ENCODE results near the gene GRID1. TPM values are rescaled to one million over a fixed set of nuclear protein-coding genes. Genes with fewer than 3 reads are reported as not detected.

GRID1 gene
- polyA plus RNA-seq, 1 of the 3 experiments (the other 2 are of a cell fraction): 0.13 TPM

DNA sequence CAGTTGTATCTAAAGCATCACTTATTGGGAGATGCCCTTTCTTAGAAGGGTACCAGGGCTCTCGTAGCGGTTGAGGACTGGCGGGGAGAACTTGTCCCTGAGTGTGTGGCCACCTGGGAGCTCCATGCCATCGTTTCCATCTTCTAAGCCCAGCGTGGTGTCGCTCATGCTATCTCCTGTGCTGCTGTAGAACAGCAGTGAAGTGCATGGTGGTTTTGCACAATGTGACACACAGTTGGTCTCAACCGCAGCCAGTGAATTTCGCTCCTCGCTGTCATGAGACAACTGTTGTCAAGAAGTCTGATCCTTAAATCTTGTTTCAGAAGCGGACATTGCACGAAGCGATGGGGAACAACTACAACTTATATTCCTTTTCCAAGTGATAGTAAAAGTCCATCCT, 283.4 kb downstream of the GRID1 start (continued):
- no peak for TF ChIP-seq FOSL2 (IDR thresholded peaks at IDR 0.05; ENCODE audit: borderline replicate concordance, low read depth)
- TF ChIP-seq, protein P1, sequence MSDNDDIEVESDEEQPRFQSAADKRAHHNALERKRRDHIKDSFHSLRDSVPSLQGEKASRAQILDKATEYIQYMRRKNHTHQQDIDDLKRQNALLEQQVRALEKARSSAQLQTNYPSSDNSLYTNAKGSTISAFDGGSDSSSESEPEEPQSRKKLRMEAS (IDR thresholded peaks at IDR 0.05; ENCODE audit: low read depth): no peak
- TF ChIP-seq GATA2 (CRISPR knock-in tag; IDR thresholded peaks at IDR 0.05): no peak
- TF ChIP-seq RFX5 (IDR thresholded peaks at IDR 0.05; ENCODE audit: low read length): no peak
- TF ChIP-seq, protein P2, sequence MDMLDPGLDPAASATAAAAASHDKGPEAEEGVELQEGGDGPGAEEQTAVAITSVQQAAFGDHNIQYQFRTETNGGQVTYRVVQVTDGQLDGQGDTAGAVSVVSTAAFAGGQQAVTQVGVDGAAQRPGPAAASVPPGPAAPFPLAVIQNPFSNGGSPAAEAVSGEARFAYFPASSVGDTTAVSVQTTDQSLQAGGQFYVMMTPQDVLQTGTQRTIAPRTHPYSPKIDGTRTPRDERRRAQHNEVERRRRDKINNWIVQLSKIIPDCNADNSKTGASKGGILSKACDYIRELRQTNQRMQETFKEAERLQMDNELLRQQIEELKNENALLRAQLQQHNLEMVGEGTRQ (IDR thresholded peaks at IDR 0.05; ENCODE audit: borderline replicate concordance, low read depth, low read length): no peak
- TF ChIP-seq CHD2 (IDR thresholded peaks at IDR 0.05; ENCODE audit: low read length, partially characterized antibody): no peak

DNA sequence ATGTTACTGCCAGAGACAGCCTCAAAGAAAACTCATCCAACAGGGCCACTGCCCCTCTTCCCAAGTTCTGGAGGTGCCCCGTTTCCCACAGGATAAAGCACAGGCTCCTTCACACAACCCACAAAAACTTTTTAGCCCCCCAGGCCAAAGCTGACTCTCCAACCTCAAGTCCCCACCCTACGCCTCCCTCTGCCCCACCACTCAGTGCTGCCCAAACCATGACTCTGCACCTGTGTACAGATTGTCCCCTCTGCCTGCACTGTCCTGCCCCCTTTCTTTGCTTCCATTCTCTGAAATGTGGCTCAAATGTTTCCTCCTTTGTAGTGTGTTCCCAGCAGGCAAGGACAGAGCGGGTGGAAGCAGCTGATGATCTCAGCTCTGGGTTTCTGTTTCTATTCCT, 284.0 kb downstream of the GRID1 start:
- H3K79me2 ChIP-seq (ENCODE audit: insufficient read depth): no peaks in the 10 kb centered on the region

More for the DNA sequence above, 284.0 kb downstream of the GRID1 start:
- Histone ChIP-seq H4K20me1 (ENCODE audit: insufficient read depth) (no peaks in the 10 kb centered on the region), H3K9ac (no peak overlapping the region), H3K36me3 (replicated peaks in 1 of 2; ENCODE audit: control insufficient read depth in 1 of 2, insufficient read depth in 2 of 2, low read length in 1 of 2) (no peaks in the 10 kb centered on the region), H3K4me3 (ENCODE audit: low read depth in 2 of 2, low read length in 1 of 2) (no peak overlapping the region), H3K9me2 (no peaks in the 10 kb centered on the region), H3K27ac (ENCODE audit: low read depth in 2 of 2, low read length in 1 of 2) (no peak overlapping the region), H3K9me3 (no peaks in the 10 kb centered on the region), H3K4me1 (ENCODE audit: control insufficient read depth in 1 of 2, insufficient read depth in 2 of 2, low read depth in 1 of 2, low read length in 1 of 2) (no peaks in the 10 kb centered on the region; a peak in 1 of 4 replicates), H3K27me3 (ENCODE audit: insufficient read depth) (no peaks in the 10 kb centered on the region), H3F3A (replicated peaks; ENCODE audit: insufficient read depth) (no peaks in the 10 kb centered on the region), H2AFZ (ENCODE audit: low read depth) (no peak overlapping the region), H3K4me2 (no peak overlapping the region)
- 19% methylated on average over 3 of the region's 3 CpGs for WGBS (ENCODE audit: low lambda C conversion rate)
- CTCF ChIA-PET: no interaction called here
- POLR2A ChIA-PET: no interaction called here
- TF ChIP-seq, protein P3, sequence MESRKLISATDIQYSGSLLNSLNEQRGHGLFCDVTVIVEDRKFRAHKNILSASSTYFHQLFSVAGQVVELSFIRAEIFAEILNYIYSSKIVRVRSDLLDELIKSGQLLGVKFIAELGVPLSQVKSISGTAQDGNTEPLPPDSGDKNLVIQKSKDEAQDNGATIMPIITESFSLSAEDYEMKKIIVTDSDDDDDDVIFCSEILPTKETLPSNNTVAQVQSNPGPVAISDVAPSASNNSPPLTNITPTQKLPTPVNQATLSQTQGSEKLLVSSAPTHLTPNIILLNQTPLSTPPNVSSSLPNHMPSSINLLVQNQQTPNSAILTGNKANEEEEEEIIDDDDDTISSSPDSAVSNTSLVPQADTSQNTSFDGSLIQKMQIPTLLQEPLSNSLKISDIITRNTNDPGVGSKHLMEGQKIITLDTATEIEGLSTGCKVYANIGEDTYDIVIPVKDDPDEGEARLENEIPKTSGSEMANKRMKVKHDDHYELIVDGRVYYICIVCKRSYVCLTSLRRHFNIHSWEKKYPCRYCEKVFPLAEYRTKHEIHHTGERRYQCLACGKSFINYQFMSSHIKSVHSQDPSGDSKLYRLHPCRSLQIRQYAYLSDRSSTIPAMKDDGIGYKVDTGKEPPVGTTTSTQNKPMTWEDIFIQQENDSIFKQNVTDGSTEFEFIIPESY (IDR thresholded peaks at IDR 0.05; ENCODE audit: borderline replicate concordance, low read depth): no peak
- no peak for TF ChIP-seq CHD2 (IDR thresholded peaks at IDR 0.05; ENCODE audit: low read length, partially characterized antibody)
- no peak for TF ChIP-seq NRF1 (IDR thresholded peaks at IDR 0.05; ENCODE audit: low read depth, low read length)
- TF ChIP-seq RFX5 (IDR thresholded peaks at IDR 0.05; ENCODE audit: low read length): no peak
- no peak for TF ChIP-seq ELF1 (IDR thresholded peaks at IDR 0.05)
- no peak for TF ChIP-seq TEAD4 (IDR thresholded peaks at IDR 0.05; ENCODE audit: borderline replicate concordance, insufficient read depth)
- no peak for TF ChIP-seq MXI1 (IDR thresholded peaks at IDR 0.05; ENCODE audit: low read depth, low read length)
- no peak for TF ChIP-seq GABPA (IDR thresholded peaks at IDR 0.05; ENCODE audit: low read depth)
- TF ChIP-seq, protein P4, sequence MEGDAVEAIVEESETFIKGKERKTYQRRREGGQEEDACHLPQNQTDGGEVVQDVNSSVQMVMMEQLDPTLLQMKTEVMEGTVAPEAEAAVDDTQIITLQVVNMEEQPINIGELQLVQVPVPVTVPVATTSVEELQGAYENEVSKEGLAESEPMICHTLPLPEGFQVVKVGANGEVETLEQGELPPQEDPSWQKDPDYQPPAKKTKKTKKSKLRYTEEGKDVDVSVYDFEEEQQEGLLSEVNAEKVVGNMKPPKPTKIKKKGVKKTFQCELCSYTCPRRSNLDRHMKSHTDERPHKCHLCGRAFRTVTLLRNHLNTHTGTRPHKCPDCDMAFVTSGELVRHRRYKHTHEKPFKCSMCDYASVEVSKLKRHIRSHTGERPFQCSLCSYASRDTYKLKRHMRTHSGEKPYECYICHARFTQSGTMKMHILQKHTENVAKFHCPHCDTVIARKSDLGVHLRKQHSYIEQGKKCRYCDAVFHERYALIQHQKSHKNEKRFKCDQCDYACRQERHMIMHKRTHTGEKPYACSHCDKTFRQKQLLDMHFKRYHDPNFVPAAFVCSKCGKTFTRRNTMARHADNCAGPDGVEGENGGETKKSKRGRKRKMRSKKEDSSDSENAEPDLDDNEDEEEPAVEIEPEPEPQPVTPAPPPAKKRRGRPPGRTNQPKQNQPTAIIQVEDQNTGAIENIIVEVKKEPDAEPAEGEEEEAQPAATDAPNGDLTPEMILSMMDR (IDR thresholded peaks at IDR 0.05): no peak
- TF ChIP-seq, protein P5, sequence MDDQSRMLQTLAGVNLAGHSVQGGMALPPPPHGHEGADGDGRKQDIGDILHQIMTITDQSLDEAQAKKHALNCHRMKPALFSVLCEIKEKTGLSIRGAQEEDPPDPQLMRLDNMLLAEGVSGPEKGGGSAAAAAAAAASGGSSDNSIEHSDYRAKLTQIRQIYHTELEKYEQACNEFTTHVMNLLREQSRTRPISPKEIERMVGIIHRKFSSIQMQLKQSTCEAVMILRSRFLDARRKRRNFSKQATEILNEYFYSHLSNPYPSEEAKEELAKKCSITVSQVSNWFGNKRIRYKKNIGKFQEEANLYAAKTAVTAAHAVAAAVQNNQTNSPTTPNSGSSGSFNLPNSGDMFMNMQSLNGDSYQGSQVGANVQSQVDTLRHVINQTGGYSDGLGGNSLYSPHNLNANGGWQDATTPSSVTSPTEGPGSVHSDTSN (IDR thresholded peaks at IDR 0.05): no peak
- no peak for TF ChIP-seq RCOR1 (IDR thresholded peaks at IDR 0.05; ENCODE audit: low read length)
- no peak for TF ChIP-seq RAD21 (IDR thresholded peaks at IDR 0.05; ENCODE audit: low read length)
- no peak for TF ChIP-seq POLR2AphosphoS5 (IDR thresholded peaks at IDR 0.05; ENCODE audit: low read depth, low read length)
- TF ChIP-seq TCF12 (IDR thresholded peaks at IDR 0.05): no peak
- TF ChIP-seq GATA2 (CRISPR knock-in tag; IDR thresholded peaks at IDR 0.05): no peak
- no peak for TF ChIP-seq YY1 (IDR thresholded peaks at IDR 0.05; ENCODE audit: low read depth)
- no peak for DNase-seq
